ENCODE measurements around the gene NCKAP5.
"Not testable (repeated sequence)": the region's sequence is repeated elsewhere in the genome, so short reads cannot be mapped to it uniquely, and the experiment has no call there.

Gene NCKAP5

DNA sequence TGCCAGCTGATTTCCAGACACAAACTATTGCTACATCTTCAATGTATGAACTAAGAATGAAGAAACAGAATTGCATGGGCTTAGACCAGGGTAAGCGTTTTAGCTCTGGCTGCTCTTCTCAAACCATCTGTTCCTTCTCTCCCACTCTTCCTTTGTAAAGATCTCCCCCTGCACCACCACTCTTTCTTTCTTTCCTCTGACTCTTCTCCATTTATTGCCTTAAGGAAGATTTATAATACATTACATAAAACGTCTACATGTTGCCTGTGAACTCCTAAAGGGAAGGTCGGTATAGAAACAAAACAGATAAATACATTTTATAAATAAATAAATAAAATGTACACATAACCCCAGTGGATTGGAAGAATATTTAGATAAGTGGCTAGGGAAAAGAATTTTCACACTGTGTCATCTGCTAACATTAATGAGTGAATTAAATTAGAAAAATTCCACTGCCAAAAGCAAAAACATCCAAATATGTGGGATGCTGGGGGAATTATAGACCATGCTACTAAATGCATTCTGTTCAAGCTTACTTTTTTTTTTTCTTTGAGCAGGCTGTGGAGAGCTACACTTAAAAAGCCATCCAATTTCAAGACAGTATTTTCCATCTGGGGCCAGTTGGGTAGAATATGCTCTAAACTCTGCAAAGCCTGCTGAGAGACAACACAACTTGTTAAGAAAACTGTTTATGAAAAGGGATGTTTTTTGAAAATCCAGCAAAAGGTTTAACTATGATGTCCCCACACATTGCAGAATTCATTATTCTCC, 41.5 kb downstream of the NCKAP5 start:
- in situ Hi-C loops (cut with MboI; ENCODE audit: low pct_unique_long_range_greater_than_20kb, low sequenced_read_pairs): no loop called here

DNA sequence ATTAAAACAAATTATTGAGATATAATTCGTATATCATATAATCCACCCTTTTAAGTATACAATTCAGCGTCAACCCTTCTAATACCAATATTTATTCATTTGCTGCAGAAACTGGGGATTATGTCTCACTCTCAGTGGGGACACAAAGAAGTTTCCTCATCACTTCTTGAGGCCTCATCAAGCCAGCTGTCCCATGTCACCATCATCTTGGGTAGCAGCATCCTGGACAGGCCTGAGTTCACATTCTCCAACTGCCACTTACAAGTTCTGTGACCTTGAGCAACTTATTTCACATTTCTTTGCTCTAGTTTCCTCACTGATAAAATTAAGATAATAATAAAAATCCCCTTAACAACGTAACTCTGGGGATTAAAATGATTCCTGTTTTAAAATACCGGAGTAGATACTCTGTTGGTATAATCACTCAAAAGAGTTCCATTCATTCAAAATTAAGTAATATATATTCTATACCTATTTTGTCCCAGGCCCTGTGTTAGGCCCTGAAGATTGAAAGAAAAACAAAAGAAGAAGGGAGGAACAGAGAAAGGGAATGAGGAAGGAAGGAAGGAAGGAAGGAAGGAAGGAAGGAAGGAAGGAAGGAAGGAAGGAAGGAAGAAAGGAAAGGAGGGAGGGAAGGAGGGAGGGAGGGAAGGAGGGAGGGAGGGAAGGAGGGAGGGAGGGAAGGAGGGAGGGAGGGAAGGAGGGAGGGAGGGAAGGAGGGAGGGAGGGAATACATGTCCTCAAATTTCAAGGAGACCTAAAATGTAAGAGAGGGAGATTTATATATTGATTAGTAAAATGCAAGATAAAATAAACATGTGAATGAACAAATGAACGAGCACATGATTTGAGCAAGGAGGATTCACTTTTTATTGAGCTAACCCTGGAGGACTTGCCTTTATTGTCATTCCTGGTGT, 42.4 kb downstream of the NCKAP5 start:
- in situ Hi-C loops (cut with MboI; ENCODE audit: low pct_unique_long_range_greater_than_20kb, low sequenced_read_pairs): no loop called here
- no peak for DNase-seq

More for the DNA sequence above, 41.5 kb downstream of the NCKAP5 start:
- no peak for DNase-seq

DNA sequence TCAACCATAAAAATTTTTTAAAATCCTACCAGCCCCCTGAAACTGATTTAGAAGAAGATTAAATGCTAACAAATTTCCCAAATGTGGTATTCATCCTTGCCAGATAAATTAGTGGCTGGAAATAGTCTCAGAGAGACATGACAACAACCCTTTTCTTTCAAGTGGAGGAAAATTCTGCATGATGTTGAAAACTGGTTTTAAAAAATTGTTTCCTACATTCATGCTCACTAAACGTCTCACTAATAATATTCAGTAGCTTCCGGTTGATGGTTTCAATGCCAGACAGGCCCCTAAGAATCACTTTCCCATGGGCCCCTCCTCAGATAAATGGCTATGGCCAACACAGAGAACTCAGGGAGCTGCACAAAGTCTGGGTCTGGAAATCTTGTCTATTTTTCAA, 43.2 kb downstream of the NCKAP5 start:
- in situ Hi-C loops (cut with MboI; ENCODE audit: low pct_unique_long_range_greater_than_20kb, low sequenced_read_pairs): no loop called here
- no peak for DNase-seq

DNA sequence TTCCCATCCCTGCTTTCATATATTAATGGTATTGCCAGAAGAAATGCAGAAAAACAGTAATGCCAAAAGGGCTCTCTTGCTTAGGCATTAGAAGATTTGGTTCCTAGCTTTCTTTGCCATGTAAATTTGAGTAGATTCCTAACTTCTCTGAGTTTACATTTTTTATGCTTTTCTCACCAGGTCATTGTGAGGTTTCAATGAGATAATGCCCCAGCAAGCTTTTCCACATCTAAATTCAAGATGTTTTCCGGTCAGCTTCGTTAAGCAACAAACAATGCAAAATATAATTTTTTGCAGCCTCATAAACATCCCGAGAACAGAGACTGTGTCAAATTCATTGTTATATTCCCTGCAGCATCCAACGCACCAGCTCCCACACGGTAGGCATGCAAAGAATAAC, 44.9 kb downstream of the NCKAP5 start:
- DNase-seq: no peak
- in situ Hi-C loops (cut with MboI; ENCODE audit: low pct_unique_long_range_greater_than_20kb, low sequenced_read_pairs): no loop called here

DNA sequence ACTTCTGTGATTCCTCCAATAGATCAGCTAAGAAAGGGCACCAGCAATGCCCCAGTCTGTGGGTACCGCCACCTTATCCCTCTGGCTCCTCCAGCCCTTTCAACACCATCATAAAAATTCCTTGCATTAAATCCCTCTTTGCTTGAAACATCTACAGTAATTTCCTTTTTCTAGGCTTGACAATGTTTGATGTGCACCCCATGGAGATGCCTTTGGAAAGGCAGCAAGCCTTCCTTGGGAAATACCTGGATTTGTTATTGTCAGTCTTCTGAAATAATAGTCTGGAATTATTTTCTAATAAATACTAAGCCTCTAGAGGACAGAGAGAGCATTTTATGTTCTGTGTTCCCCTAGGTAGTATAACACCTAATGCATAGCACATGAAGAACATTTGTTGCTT, 46.1 kb downstream of the NCKAP5 start:
- in situ Hi-C loops (cut with MboI; ENCODE audit: low pct_unique_long_range_greater_than_20kb, low sequenced_read_pairs): no loop called here
- DNase-seq: no peak

DNA sequence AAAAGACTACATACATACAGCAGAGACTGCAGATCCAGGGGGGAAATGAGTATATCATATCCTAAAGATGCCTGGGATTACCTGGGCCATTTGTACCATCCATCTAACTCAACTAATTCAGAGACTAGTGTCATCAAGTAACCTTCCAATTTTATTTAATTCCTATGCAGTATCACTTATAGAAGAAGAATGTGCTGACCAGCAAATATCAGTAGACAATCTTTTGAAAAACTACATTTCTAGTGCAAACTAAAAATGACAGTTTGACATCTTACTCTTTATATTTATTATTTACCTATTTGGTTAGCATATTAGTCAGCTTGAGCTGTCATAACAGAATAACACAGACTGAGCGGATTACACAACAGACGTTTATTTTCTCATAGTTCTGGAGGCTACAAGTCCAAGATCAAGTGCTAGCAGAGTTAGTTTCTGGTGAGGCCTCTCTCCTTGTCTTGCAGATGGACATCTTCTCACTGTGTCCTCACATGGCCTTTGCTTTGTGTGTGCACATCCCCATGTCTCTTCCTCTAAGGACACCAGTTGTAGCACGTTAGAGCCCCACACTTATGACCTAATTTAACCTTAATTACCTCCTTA, 47.0 kb downstream of the NCKAP5 start:
- DNase-seq: no peak
- in situ Hi-C loops (cut with MboI; ENCODE audit: low pct_unique_long_range_greater_than_20kb, low sequenced_read_pairs): no loop called here

DNA sequence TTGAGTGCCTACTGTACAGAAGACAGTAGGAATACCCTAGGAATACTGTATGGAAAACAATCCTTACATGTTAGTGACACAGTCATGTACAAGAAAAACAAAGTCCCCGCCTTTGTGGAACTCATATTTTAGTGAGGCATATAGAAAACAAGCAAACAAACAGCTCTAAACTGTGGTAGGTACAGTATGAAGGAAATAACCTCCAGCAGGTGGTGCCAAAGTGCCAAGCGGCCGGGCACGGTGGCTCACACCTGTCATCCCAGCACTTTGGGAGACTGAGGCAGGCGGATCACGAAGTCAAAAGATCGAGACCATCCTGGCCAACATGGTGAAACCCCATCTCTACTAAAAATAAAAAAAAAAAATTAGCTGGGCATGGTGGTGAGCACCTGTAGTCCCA, 48.6 kb downstream of the NCKAP5 start:
- DNase-seq; in situ Hi-C loops (cut with MboI; ENCODE audit: low pct_unique_long_range_greater_than_20kb, low sequenced_read_pairs): not testable (repeated sequence)

DNA sequence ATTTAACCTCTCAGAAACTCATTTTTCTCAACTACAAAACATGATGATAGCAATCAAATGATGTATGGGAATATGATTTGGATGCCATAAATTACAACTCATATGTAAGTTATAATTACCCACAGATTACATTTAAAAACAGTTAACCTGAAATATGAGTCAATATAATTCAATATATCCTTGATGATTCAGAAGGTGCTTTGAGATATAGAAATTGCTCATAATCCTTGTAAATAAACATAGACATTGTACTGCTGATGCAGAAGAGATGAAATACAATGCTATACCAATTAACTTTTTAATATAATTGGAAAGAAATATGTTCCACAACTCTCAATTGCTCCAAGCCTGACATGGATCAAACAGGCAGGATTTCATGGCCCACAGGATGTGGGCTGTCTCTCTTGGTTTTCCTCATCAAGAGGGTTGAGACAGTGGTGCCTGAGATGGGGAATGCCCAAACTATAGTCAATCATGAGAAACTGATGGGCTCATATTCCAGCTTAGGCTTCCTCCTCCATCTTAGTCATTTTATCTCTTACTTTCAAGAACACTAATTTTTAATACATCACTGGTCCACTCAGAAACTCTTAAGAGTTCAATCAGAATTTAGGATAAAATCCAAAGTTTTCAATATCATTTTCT, 49.4 kb downstream of the NCKAP5 start:
- in situ Hi-C loops (cut with MboI; ENCODE audit: low pct_unique_long_range_greater_than_20kb, low sequenced_read_pairs): no loop called here

DNA sequence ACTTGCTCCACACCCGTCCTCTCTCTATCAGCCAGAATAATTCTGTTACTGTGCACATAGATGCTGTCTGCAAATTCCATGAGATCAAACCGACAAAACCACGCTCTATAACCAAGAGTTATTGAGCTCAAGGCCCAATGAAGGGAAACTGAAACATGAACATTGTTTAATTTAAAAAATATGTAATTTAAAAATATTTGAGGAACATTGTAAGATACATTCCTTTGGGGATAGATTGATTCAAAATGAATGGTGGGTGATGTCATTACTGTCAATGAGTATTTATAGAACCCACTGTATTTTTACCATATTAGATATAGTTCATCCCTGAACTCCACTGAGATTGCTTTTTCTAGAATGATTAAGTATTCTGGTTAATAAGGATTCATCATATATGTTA, 50.4 kb downstream of the NCKAP5 start:
- DNase-seq: no peak
- in situ Hi-C loops (cut with MboI; ENCODE audit: low pct_unique_long_range_greater_than_20kb, low sequenced_read_pairs): no loop called here

More for the DNA sequence above, 49.4 kb downstream of the NCKAP5 start:
- no peak for DNase-seq

DNA sequence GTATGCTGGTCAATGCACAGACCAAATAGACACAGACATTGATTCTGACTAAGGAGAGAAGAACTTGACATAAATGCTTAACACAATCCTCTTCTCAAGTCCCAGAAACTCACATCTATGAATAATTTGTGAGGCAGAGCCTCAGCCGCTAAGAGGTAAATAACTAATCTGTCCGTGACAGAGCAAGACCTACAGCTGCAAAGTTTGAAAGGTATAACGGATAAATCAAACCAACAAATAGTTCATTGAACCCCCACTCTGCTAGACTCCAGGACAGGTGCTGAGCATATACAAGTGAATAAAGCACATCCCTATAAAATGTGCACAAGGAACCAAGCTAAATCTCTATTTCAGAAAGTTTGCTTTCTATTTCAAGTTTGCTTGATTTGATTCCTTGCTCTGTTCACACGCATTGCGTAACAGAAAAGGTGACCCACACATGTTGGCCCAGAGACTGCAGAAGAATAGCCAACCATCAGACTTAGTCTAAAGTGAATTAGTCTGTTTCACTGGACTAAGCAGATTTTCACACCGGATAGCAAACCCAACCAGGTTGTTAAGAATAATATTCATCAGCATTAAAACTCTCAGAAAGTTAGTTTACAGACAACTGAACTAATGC, 51.7 kb downstream of the NCKAP5 start:
- in situ Hi-C loops (cut with MboI; ENCODE audit: low pct_unique_long_range_greater_than_20kb, low sequenced_read_pairs): no loop called here
- no peak for DNase-seq

DNA sequence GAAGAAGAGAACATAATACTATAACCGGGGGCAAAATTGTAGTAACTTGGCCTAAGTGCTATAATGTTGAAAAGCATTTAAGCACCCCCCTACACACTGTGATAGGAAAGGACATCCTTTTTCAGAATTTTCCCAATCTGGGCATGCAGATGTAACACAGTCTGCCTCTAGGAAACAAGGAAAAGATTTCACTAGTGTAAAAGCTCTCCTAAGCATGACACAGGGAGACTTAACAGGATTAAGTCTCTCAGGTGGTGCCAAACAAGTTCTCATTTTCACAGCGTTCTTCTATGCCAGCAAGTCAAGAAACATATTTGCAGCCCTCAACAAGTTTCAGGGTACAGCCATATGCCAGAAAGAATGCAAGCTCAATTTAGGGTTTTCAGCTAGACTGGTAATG, 53.0 kb downstream of the NCKAP5 start:
- in situ Hi-C loops (cut with MboI; ENCODE audit: low pct_unique_long_range_greater_than_20kb, low sequenced_read_pairs): no loop called here
- no peak for DNase-seq

DNA sequence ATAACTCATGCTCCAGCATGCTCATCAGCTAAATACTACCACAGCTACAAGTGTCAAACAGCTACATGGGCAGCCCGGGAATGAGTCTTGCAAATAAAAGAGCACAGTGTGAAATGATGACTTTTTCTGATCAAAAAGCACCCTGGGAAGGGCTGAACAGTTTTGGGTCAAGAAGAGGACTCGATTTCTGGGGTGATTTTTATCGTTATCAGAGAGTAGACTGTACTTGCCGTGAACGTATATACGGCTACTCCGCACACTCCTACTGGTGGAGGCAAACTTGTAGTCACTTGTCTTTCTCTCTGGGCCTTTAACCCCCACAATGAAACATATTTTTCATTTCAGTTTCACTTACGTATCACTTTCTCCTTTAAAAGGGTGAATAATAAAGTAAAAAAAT, 54.4 kb downstream of the NCKAP5 start:
- in situ Hi-C loops (cut with MboI; ENCODE audit: low pct_unique_long_range_greater_than_20kb, low sequenced_read_pairs): no loop called here
- no peak for DNase-seq

DNA sequence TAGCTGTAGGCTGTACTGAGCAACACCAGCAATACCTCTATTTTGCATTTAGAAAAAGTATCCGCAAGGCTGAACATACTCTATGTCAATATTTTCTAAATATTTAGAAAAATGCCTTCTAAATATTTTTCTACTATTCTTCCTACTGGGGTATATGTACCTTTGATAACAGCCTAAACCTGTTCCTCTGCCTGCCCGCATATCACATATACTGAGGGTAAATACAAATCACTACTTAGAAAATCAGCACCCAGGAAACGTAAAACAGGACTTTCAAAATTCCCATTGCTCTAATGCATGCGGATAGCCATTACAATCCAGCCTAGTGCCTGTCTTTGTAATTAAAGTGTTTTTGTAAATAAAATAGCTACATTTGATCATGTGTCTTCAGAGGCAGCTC, 56.1 kb downstream of the NCKAP5 start:
- in situ Hi-C loops (cut with MboI; ENCODE audit: low pct_unique_long_range_greater_than_20kb, low sequenced_read_pairs): no loop called here

DNA sequence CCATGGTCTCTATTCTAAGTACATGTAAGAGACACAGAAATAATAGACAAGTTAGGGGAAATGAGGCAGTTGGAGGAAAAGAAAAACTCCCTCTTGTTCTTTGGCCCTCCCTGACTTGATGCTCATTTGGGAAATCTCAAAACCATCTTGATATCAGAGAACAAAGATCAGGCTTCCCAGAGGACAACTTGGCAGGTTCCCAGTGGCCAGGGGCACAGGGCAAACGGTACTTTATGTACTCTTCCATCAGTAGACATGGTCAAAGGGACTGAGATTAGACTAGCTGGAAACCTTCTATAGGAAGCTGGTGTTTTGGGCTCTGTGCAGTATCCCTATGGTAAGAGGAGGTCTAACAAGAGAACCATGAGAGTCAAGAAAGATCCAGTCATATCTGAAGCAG, 56.6 kb downstream of the NCKAP5 start:
- in situ Hi-C loops (cut with MboI; ENCODE audit: low pct_unique_long_range_greater_than_20kb, low sequenced_read_pairs): no loop called here
- no peak for DNase-seq

More for the DNA sequence above, 56.1 kb downstream of the NCKAP5 start:
- DNase-seq: no peak

DNA sequence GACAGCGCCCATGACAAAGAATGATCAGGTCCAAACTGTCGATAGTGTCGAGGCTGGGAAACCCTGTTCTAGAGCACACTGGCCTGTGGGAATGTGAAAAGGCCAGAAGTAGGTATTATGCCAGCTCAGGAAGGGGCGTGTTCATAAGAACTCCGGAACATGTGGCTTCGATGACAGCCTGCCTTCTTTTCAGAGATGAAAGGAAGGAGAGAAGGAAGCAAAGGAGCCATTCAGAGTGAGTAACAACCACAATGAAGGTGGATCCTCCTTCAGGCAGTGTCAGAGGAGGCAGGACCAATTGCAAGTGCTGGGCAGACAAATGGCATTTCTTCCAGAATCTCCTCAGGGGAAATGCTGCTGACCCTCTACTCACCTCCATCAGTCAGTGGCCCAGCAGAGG, 58.5 kb downstream of the NCKAP5 start:
- in situ Hi-C loops (cut with MboI; ENCODE audit: low pct_unique_long_range_greater_than_20kb, low sequenced_read_pairs): no loop called here
- DNase-seq: no peak

DNA sequence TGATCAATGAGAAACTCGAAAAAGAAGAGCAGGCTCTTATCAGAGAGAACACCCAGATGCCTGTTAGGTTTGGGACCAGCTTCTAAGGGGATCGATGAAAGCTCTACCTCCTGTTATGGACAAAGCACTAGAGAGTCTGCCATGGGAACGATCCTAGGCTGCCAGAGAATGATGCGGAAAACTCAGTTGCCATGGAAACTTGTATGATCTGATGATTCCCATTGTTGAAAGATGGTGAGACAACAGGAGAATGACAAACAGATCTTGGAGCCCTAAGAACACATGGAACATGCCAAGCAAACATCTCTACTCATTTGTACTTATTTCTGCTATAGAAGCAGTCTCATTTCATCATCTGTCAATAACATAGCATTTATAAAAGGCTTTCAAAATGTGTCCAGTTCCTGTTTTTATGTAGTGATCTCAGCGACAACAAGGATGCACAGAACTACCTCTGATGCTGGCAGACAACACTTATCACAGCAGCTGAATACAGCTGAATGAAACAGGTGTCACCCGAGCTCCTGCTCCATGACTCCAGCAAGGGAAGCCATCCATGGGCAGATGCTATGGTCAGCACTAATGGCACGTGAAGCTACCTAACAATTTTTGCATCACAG, 59.6 kb downstream of the NCKAP5 start:
- DNase-seq: no peak
- in situ Hi-C loops (cut with MboI; ENCODE audit: low pct_unique_long_range_greater_than_20kb, low sequenced_read_pairs): no loop called here

DNA sequence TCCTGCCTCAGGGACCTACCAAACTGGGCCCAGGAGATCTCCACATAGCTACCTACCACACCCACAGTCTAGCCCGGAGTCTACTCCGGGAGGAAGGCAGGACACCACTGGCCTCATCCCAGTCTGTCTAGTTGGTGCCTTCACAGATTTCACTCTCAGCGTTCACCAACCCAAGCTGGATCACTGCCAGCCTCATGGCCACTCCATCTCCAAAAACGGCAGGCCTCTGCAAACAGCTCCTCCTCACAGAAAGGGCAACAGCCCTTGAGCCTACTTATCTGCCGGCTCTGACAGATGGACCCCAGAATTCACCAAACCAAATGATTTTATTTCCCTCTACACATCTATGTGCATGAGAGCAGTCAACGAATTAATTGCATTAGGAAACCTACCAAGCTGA, 61.3 kb downstream of the NCKAP5 start:
- no peak for DNase-seq
- in situ Hi-C loops (cut with MboI; ENCODE audit: low pct_unique_long_range_greater_than_20kb, low sequenced_read_pairs): no loop called here

DNA sequence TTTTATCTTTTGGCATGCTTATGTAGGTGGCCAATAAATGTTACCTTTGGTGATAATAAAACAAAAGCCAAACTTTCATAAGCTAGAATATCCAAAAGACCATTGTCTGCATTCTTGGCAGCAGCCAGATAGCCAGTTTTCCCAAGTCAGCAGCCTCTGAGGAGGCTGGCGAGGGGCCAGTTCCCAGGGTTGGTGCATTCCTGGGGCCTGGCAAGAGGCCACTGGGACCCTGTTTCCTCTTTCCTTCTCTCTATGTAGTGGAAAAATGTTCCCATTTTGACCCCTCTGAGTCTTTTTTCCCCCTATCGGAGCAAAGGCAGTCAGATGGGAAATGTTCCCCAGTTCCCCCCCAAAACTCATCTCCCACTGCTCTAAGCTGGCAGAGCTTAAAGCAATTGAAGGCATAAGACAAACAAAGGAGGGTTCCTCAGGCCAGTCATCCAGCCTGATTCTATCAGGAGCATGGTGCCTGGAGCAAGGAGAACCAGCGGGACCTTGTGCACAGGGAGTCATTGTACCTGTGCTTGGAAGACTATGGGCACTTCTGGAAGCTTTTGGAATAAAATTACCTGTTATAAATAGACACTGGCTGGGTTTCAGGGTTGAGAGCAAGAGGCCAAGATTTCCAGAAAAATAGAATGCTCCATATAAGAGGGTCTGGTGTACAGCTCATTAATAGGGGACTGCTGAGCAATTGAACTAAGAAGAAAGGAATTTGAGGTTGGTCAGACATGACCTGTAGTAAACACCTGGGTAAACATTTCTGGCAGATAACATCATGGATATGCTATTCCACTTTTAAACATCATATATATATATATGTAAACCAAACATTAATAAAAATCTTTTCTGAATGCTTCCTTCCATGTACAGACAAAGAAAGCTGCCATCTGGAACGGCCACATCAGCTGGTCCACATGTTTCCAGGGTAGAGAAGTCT, 63.4 kb downstream of the NCKAP5 start:
- no peak for DNase-seq
- in situ Hi-C loops (cut with MboI; ENCODE audit: low pct_unique_long_range_greater_than_20kb, low sequenced_read_pairs): no loop called here

Measured in KBM-7 (cell line).